A673 (cell line): ENCODE results near the gene LRRC52.

Experiments
- CTCF ChIP-seq: fragments of 300-800, 200-600 bp; sonication (generic); conservative IDR thresholded peaks from 2 replicates; pipeline ENCODE4 v1.5.1; 2017; ENCODE audit warnings: low read depth, mild to moderate bottlenecking, antibody characterized with exemption, low read length, moderate library complexity, mixed read lengths
- EZH2 ChIP-seq: fragments of 200-600 bp; sonication (generic); IDR thresholded peaks from 2 replicates; pipeline ENCODE4 v1.6.1; 2017; ENCODE audit warnings: borderline replicate concordance, low read depth, mild to moderate bottlenecking, mixed read lengths, antibody characterized with exemption, low read length; ENCODE audit not compliant: poor library complexity, severe bottlenecking

- TF ChIP-seq EZH2 (no peak), CTCF (no peak)
These were observed 6.3 kb upstream of the LRRC52 start for GRCh38 chr1:165537356-165538109.
